Measurements from ENCODE around the gene FGF14.

FGF14 gene

GRCh38 chr13:101727118-101727517 lies 674.7 kb downstream of the FGF14 start:
- H3K27ac ChIP-seq = no peak overlapping the region
- TF ChIP-seq ZFX (IDR thresholded peaks at IDR 0.05; ENCODE audit: borderline replicate concordance) (no peak), CTCF (IDR thresholded peaks at IDR 0.05) (no peak)

GRCh38 chr13:101726681-101727080 lies 675.2 kb downstream of the FGF14 start:
- TF ChIP-seq CTCF (IDR thresholded peaks at IDR 0.05) (no peak), ZFX (IDR thresholded peaks at IDR 0.05; ENCODE audit: borderline replicate concordance) (no peak)
- no peak overlapping the region for H3K27ac ChIP-seq

- no peak overlapping the region for H3K27ac ChIP-seq
- TF ChIP-seq CTCF (IDR thresholded peaks at IDR 0.05) (no peak), ZFX (IDR thresholded peaks at IDR 0.05; ENCODE audit: borderline replicate concordance) (no peak)
These were observed 683.4 kb downstream of the FGF14 start for GRCh38 chr13:101718496-101718895.

GRCh38 chr13:101717353-101717752 lies 684.5 kb downstream of the FGF14 start:
- TF ChIP-seq CTCF (IDR thresholded peaks at IDR 0.05) = no peak
- no peak for TF ChIP-seq ZFX (IDR thresholded peaks at IDR 0.05; ENCODE audit: borderline replicate concordance)

GRCh38 chr13:101714195-101714594 lies 687.7 kb downstream of the FGF14 start:
- H3K27ac ChIP-seq = no peak overlapping the region
- TF ChIP-seq ZFX (IDR thresholded peaks at IDR 0.05; ENCODE audit: borderline replicate concordance) = no peak

More at GRCh38 chr13:101717353-101717752, 684.5 kb downstream of the FGF14 start:
- no peak overlapping the region for H3K27ac ChIP-seq

- TF ChIP-seq ZFX (IDR thresholded peaks at IDR 0.05; ENCODE audit: borderline replicate concordance) = no peak
- no peak for TF ChIP-seq CTCF (IDR thresholded peaks at IDR 0.05)
These were observed 689.9 kb downstream of the FGF14 start for GRCh38 chr13:101712026-101712348.

GRCh38 chr13:101711307-101712025 lies 690.4 kb downstream of the FGF14 start:
- TF ChIP-seq ZFX (IDR thresholded peaks at IDR 0.05; ENCODE audit: borderline replicate concordance) = no peak
- no peak for TF ChIP-seq CTCF (IDR thresholded peaks at IDR 0.05)
- H3K27ac ChIP-seq = no peak overlapping the region

More at GRCh38 chr13:101712026-101712348, 689.9 kb downstream of the FGF14 start:
- H3K27ac ChIP-seq = no peak overlapping the region

- no peak for TF ChIP-seq ZFX (IDR thresholded peaks at IDR 0.05; ENCODE audit: borderline replicate concordance)
- TF ChIP-seq CTCF (IDR thresholded peaks at IDR 0.05) = no peak
- no peak overlapping the region for H3K27ac ChIP-seq
These were observed 691.9 kb downstream of the FGF14 start for GRCh38 chr13:101709952-101710351.

Measured in 22Rv1 (cell line).